ENCODE data around the gene WRNIP1.

Gene WRNIP1

GRCh38 chr6:2780102-2780737 lies 15.0 kb downstream of the WRNIP1 start:
- TF ChIP-seq CTCF (IDR thresholded peaks at IDR 0.05; ENCODE audit: extremely low read depth, missing control alignments), result no peak
- DNase-seq (ENCODE audit: low spot score), result no peak

DNA sequence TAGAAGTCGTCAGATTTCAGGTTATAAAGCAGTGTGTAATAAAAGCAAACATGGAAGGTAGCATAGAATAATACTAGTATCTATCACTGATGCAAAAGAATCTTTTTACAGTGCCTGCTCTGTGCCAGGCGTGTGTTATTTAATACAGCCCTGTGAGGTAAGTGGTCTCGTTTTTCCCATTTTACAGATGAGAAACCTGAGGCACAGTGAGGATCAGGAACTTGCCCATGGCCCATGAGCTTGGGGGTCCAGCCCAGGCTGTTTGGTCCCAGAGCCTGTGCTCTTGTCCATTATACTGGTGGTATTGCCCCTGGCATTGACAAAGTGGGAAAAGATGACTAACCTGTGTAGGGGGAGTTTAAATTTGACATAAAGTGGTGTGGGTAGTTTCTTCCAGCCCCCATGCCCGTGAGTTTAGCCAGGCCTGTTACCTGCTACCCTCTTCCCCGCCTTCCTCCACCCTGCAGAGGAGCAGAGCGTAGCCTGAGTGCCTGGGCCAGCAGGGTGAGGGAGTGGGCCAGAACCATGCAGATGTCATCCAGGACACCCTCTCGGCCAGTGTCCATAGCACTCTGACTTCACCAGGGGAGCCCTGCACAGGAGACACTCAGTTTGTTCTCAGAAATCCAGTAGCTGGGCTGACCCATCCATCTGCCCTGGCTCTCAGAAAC lies 16.6 kb downstream of the WRNIP1 start:
- no peak for TF ChIP-seq CTCF (IDR thresholded peaks at IDR 0.05; ENCODE audit: extremely low read depth, missing control alignments)
- no peak for DNase-seq (ENCODE audit: low spot score)

DNA sequence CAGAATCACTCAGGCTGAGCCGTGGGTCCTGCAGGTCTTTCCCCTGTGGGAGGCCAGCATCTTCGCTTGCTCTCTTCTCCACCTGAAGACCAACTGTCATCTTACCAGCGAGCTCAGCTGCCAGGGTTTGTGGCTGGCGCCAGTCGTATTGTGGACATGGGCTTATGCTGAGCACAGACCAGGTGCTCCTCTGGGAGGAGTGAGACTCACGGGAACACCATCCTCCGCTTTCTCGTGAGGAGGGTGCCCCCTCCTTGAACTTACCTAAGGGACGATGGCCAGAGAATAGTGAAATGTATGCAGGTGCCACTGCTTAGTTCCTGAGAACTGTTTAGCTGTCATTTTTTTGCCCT lies 17.1 kb downstream of the WRNIP1 start:
- DNase-seq (ENCODE audit: low spot score), result no peak
- TF ChIP-seq CTCF (IDR thresholded peaks at IDR 0.05; ENCODE audit: extremely low read depth, missing control alignments), result no peak

DNA sequence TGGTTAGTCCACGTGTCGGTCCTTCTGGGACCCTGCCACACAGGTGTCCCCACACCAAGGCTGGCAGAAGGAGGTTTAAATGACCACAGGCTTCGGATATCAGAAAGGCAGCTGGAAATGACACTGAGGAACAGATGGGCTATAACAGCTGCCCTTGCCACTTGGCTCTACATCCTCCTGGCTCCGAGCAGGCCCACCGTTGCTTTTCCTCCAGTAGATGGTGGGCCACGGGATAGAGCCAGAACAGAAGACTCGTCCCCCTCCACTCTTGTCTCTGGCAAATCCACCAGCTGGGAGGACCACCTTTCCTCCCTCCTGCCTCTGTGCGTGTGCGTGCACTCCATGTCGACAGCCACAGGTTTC lies 17.6 kb downstream of the WRNIP1 start:
- no peak for TF ChIP-seq CTCF (IDR thresholded peaks at IDR 0.05; ENCODE audit: extremely low read depth, missing control alignments)
- no peak for DNase-seq (ENCODE audit: low spot score)

GRCh38 chr6:2783188-2783963 lies 18.2 kb downstream of the WRNIP1 start:
- no peak for TF ChIP-seq CTCF (IDR thresholded peaks at IDR 0.05; ENCODE audit: extremely low read depth, missing control alignments)
- DNase-seq (ENCODE audit: low spot score), result no peak

DNA sequence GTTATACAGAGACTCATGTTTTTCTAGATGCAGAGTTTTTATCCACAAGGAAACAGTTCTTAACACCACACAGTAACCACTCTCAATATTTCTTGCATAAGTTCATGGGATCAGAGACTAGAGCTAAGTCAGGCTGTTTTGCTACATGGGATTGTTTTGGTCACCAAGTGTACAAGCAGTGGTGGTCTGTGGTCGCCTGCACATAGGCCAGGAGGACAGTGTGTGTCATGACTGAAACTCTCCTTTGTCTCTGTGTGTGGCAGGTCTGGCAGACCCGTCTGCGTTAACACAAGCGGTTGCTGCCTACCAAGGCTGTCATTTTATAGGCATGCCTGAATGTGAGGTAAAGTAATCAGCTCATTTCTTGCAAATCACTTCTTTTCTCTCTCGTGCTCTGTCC lies 18.9 kb downstream of the WRNIP1 start:
- DNase-seq (ENCODE audit: low spot score), result no peak
- TF ChIP-seq CTCF (IDR thresholded peaks at IDR 0.05; ENCODE audit: extremely low read depth, missing control alignments), result no peak

- no peak for TF ChIP-seq CTCF (IDR thresholded peaks at IDR 0.05; ENCODE audit: extremely low read depth, missing control alignments)
- no peak for DNase-seq (ENCODE audit: low spot score)
Observed at GRCh38 chr6:2784930-2785329, 19.7 kb downstream of the WRNIP1 start.

Measured in GM20000 (cell line).